Immature natural killer cell (primary cell): ENCODE measurements around the gene ANKAR. TPM values are rescaled to one million over a fixed set of nuclear protein-coding genes. Genes with fewer than 3 reads are reported as not detected.
"Not testable (repeated sequence)": the region's sequence is repeated elsewhere in the genome, so short reads cannot be mapped to it uniquely, and the experiment has no call there.

Experiments
- DNase-seq, 3 donors: peaks; one replicate each; pipeline ENCODE4 v3.0.0; 2022; ENCODE audit warnings: mixed read lengths in 1 of 3
- H3K27ac Mint-ChIP-seq, 6 donors: one replicate each; pipeline ENCODE4 v1.8.0; 2020; ENCODE audit warnings: mixed read lengths in 6 of 6, mild to moderate bottlenecking in 5 of 6, inconsistent platforms in 4 of 6, moderate library complexity in 3 of 6
- H3K27me3 Mint-ChIP-seq, 3 donors: one replicate each; pipeline ENCODE4 v1.8.0; 2020 to 2021; ENCODE audit warnings: low read depth in 3 of 3, mild to moderate bottlenecking in 3 of 3, mixed read lengths in 3 of 3, moderate library complexity in 3 of 3, inconsistent platforms in 1 of 3
- H3K36me3 Mint-ChIP-seq, 3 donors: one replicate each; pipeline ENCODE4 v1.8.0; 2020; ENCODE audit warnings: mixed read lengths in 3 of 3, inconsistent platforms in 2 of 3, mild to moderate bottlenecking in 2 of 3
- H3K4me1 Mint-ChIP-seq, 2 donors: one replicate each; pipeline ENCODE4 v1.8.0; 2020; ENCODE audit warnings: inconsistent platforms in 2 of 2, mild to moderate bottlenecking in 2 of 2, mixed read lengths in 2 of 2, moderate library complexity in 1 of 2
- H3K4me3 Mint-ChIP-seq, 5 donors: one replicate each; pipeline ENCODE4 v1.8.0; 2020; ENCODE audit warnings: mild to moderate bottlenecking in 5 of 5, mixed read lengths in 5 of 5, inconsistent platforms in 3 of 5, moderate library complexity in 3 of 5
- H3K9me3 Mint-ChIP-seq, 6 donors: one replicate each; pipeline ENCODE4 v1.8.0; 2020; ENCODE audit warnings: mild to moderate bottlenecking in 6 of 6, mixed read lengths in 6 of 6, inconsistent platforms in 4 of 6, moderate library complexity in 3 of 6
- polyA plus RNA-seq, 3 donors: library from polyadenylated mRNA; unstranded; fragments of 300-500 nt; fragmentation: Illumina TruSeq; gene quantifications; one replicate each; pipeline ENCODE4 v1.2.3, GENCODE V29; 2021

Gene ANKAR
- polyA plus RNA-seq, 3 donors from 2014 or later = 5.7 to 9.2 (median 8.9) TPM

GRCh38 chr2:189702071-189702470 lies 27.6 kb downstream of the ANKAR start:
- Mint-ChIP-seq H3K9me3 (no peaks in the 10 kb centered on the region), H3K27ac (no peak overlapping the region), H3K27me3 (peaks cover 0 to 2% (median 0%) of the 10 kb centered on the region in 3 donors), H3K4me1 (peaks cover 0 to 10% of the 10 kb centered on the region in 2 donors), H3K36me3 (peaks cover 0 to 11% (median 0%) of the 10 kb centered on the region in 3 donors), H3K4me3 (no peak overlapping the region)
- no peak for DNase-seq

- no peaks in the 10 kb centered on the region for H3K9me3 Mint-ChIP-seq
- peaks cover 7 to 28% (median 15%) of the 10 kb centered on the region in 3 donors for H3K36me3 Mint-ChIP-seq
- no peaks in the 10 kb centered on the region for H3K4me1 Mint-ChIP-seq
- H3K27me3 Mint-ChIP-seq = peaks cover 0 to 2% (median 0%) of the 10 kb centered on the region in 3 donors
- H3K27ac Mint-ChIP-seq = no peak overlapping the region
- no peak for DNase-seq
- H3K4me3 Mint-ChIP-seq = no peak overlapping the region
These were observed 35.2 kb downstream of the ANKAR start for GRCh38 chr2:189709501-189710221.

- peaks cover 0 to 12% (median 3%) of the 10 kb centered on the region in 6 donors for H3K9me3 Mint-ChIP-seq
- peaks cover 3 to 21% (median 20%) of the 10 kb centered on the region in 3 donors for H3K36me3 Mint-ChIP-seq
- H3K27ac Mint-ChIP-seq, H3K4me1 Mint-ChIP-seq, H3K27me3 Mint-ChIP-seq, H3K4me3 Mint-ChIP-seq, DNase-seq: not testable (repeated sequence)
These were observed 43.1 kb downstream of the ANKAR start for GRCh38 chr2:189717593-189717992.

GRCh38 chr2:189719571-189719970 lies 45.1 kb downstream of the ANKAR start:
- H3K4me3 Mint-ChIP-seq = no peak overlapping the region
- no peaks in the 10 kb centered on the region for H3K27me3 Mint-ChIP-seq
- H3K36me3 Mint-ChIP-seq = peaks cover 3 to 16% (median 13%) of the 10 kb centered on the region in 3 donors
- no peaks in the 10 kb centered on the region for H3K4me1 Mint-ChIP-seq
- no peak for DNase-seq
- no peak overlapping the region for H3K27ac Mint-ChIP-seq
- H3K9me3 Mint-ChIP-seq = peaks cover 0 to 12% (median 3%) of the 10 kb centered on the region in 6 donors

GRCh38 chr2:189723192-189723591 lies 48.7 kb downstream of the ANKAR start:
- Mint-ChIP-seq H3K4me1 (no peaks in the 10 kb centered on the region), H3K36me3 (peaks cover 3 to 9% (median 9%) of the 10 kb centered on the region in 3 donors), H3K9me3 (no peaks in the 10 kb centered on the region), H3K27me3 (no peaks in the 10 kb centered on the region), H3K4me3 (no peak overlapping the region), H3K27ac (no peak overlapping the region)
- DNase-seq = no peak

Other genes with a start within 250 kb of the ANKAR start
- gene WDR75, start 233.2 kb upstream of the ANKAR start, polyA plus RNA-seq = 10 to 100 TPM in 1 of 3 donors, 1 to 10 TPM in 2; 2.2 to 12.5 (median 8.1) TPM
- 1 to 10 TPM; 2.3 to 6.5 (median 5.0) TPM for gene SLC40A1, start 93.9 kb upstream of the ANKAR start, polyA plus RNA-seq
- 10 to 100 TPM; 32.1 to 46.1 (median 33.2) TPM for gene ASNSD1, start 13.2 kb upstream of the ANKAR start, polyA plus RNA-seq
- gene OSGEPL1, start 88.1 kb downstream of the ANKAR start, polyA plus RNA-seq = 10 to 100 TPM in 2 of 3 donors, 1 to 10 TPM in 1; 9.6 to 10.2 (median 10.1) TPM
- 100 to 1,000 TPM in 1 of 3 donors, 10 to 100 TPM in 2; 70.8 to 113 (median 85.2) TPM for gene ORMDL1, start 109.7 kb downstream of the ANKAR start, polyA plus RNA-seq
- 10 to 100 TPM in 2 of 3 donors, 1 to 10 TPM in 1; 6.3 to 20.1 (median 12.5) TPM for gene PMS1, start 109.8 kb downstream of the ANKAR start, polyA plus RNA-seq